SK-N-SH treated with all-trans-retinoic acid at 6 μM for 48 hours (cell line): ENCODE measurements around the gene TBL1X.

Source experiments
- ATAC-seq: fragments of 200-7000 bp; cut with Tn5 transposase; 3 replicates; pipeline ENCODE4 v1.9.1; 2020; ENCODE audit warnings: mild to moderate bottlenecking, moderate library complexity
- ARNTL ChIP-seq: fragments of 450-650 bp; formaldehyde crosslinking; IDR thresholded peaks from 2 replicates; pipeline ENCODE4 v1.5.0; 2020; ENCODE audit warnings: low read depth, mild to moderate bottlenecking, moderate library complexity, borderline replicate concordance
- BACH2 ChIP-seq: fragments of 250-450 bp; sonication (Bioruptor Pico); IDR thresholded peaks from 2 replicates; pipeline ENCODE4 v1.9.0; 2021; ENCODE audit warnings: mild to moderate bottlenecking, borderline replicate concordance
- CSDC2 ChIP-seq: fragments of 250-450 bp; sonication (Bioruptor Pico); IDR thresholded peaks from 2 replicates; pipeline ENCODE4 v1.5.0; 2020; ENCODE audit warnings: mild to moderate bottlenecking, moderate library complexity
- GLIS3 ChIP-seq: fragments of 250-450 bp; sonication (Bioruptor Pico); IDR thresholded peaks from 2 replicates; pipeline ENCODE4 v1.5.0; 2020; ENCODE audit warnings: mild to moderate bottlenecking, moderate library complexity
- ISL1 ChIP-seq: fragments of 250-450 bp; sonication (Bioruptor Pico); IDR thresholded peaks from 2 replicates; pipeline ENCODE4 v2.1.2; 2022; ENCODE audit warnings: mild to moderate bottlenecking, moderate library complexity
- OSR1 ChIP-seq: fragments of 250-450 bp; sonication (Bioruptor Pico); IDR thresholded peaks from 2 replicates; pipeline ENCODE4 v1.8.0; 2022; ENCODE audit warnings: moderate library complexity, mild to moderate bottlenecking, inconsistent platforms
- PPARA ChIP-seq: fragments of 250-450 bp; sonication (Bioruptor Pico); IDR thresholded peaks from 2 replicates; pipeline ENCODE4 v1.5.0; 2020; ENCODE audit warnings: mild to moderate bottlenecking, borderline replicate concordance
- RARB ChIP-seq: fragments of 250-450 bp; sonication (Bioruptor Pico); IDR thresholded peaks from 2 replicates; pipeline ENCODE4 v1.8.0; 2021; ENCODE audit warnings: mild to moderate bottlenecking, moderate library complexity
- SNAI2 ChIP-seq: fragments of 250-450 bp; sonication (Bioruptor Pico); IDR thresholded peaks from 2 replicates; pipeline ENCODE4 v1.5.0; 2020; ENCODE audit warnings: mild to moderate bottlenecking, moderate library complexity
- TCF4 ChIP-seq: fragments of 250-450 bp; sonication (Bioruptor Pico); IDR thresholded peaks from 2 replicates; pipeline ENCODE4 v1.8.0; 2021; ENCODE audit warnings: mild to moderate bottlenecking, moderate library complexity, borderline replicate concordance
- ZFP3 ChIP-seq: fragments of 250-450 bp; sonication (Bioruptor Pico); IDR thresholded peaks from 2 replicates; pipeline ENCODE4 v1.5.0; 2020; ENCODE audit warnings: mild to moderate bottlenecking, moderate library complexity
- ZNF565 ChIP-seq: fragments of 450-650 bp; formaldehyde crosslinking; conservative IDR thresholded peaks from 2 replicates; pipeline ENCODE4 v1.5.0; 2020; ENCODE audit warnings: low read depth, mild to moderate bottlenecking, moderate library complexity
- TF ChIP-seq, protein P1 (sequence below): fragments of 250-450 bp; sonication (Bioruptor Pico); IDR thresholded peaks from 2 replicates; pipeline ENCODE4 v1.8.0; 2020; ENCODE audit warnings: mild to moderate bottlenecking, moderate library complexity, borderline replicate concordance
- TF ChIP-seq, protein P2 (sequence below): fragments of 250-450 bp; sonication (Bioruptor Pico); IDR thresholded peaks from 2 replicates; pipeline ENCODE4 v1.5.1; 2021; ENCODE audit warnings: mild to moderate bottlenecking, moderate library complexity
- TF ChIP-seq, protein P3 (sequence below): fragments of 250-450 bp; sonication (Bioruptor Pico); IDR thresholded peaks from 2 replicates; pipeline ENCODE4 v1.5.0; 2020; ENCODE audit warnings: mild to moderate bottlenecking, moderate library complexity

The TBL1X gene

DNA sequence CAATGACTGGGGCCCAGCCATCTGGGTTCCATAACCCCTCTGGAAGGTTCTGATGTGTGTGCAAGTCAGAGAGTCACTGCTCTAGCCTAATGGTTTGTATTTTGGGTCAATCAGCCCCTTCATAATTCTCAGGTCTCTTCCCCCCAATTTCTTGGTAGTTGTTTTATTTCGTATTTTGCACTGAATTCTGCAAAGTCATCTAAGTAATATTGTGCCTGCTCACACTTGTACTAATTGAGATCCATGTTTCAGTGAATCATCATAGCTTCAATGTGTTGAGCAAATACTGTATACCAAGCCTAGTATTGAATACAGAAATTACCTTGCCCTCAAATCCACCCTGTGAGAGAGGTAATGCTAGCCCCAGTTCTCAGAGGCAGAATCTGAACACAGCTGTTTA, 28.0 kb upstream of the TBL1X start (continued):
- TF ChIP-seq, protein P1, sequence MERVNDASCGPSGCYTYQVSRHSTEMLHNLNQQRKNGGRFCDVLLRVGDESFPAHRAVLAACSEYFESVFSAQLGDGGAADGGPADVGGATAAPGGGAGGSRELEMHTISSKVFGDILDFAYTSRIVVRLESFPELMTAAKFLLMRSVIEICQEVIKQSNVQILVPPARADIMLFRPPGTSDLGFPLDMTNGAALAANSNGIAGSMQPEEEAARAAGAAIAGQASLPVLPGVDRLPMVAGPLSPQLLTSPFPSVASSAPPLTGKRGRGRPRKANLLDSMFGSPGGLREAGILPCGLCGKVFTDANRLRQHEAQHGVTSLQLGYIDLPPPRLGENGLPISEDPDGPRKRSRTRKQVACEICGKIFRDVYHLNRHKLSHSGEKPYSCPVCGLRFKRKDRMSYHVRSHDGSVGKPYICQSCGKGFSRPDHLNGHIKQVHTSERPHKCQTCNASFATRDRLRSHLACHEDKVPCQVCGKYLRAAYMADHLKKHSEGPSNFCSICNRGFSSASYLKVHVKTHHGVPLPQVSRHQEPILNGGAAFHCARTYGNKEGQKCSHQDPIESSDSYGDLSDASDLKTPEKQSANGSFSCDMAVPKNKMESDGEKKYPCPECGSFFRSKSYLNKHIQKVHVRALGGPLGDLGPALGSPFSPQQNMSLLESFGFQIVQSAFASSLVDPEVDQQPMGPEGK (CRISPR knock-in tag), result no peak
- no peak for TF ChIP-seq ZNF565 (CRISPR knock-in tag)
- no peak for TF ChIP-seq ISL1
- no peak for TF ChIP-seq GLIS3 (CRISPR knock-in tag)

DNA sequence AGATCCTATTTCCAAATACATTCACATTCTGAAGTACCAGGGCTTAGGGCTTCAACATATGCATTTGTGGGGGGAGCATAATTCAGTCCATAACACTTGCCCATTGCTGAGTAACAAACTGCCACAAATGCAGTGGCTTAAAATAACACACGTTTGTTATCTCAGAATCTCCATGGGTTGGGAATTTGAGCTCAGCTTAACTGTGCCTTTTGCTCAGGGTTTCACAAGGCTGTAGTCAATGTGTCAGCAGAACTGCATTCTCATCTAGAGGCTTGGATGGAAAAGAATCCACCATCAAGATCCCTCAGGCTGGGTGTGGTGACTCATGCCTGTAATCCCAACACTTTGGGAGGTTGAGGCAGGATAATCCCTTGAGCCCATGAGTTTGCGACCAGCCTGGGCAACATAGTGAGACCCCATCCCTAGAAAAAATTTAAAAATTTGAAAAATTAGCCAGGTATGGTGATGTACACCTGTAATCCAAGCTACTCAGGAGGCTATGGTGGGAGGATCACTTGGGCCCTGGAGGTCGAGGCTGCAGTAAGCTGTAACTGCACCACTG, 25.8 kb upstream of the TBL1X start:
- no peak for ATAC-seq
- no peak for TF ChIP-seq TCF4 (CRISPR knock-in tag)
- TF ChIP-seq PPARA (CRISPR knock-in tag), result no peak
- TF ChIP-seq, protein P1 (CRISPR knock-in tag), result no peak
- no peak for TF ChIP-seq BACH2
- TF ChIP-seq, protein P2, sequence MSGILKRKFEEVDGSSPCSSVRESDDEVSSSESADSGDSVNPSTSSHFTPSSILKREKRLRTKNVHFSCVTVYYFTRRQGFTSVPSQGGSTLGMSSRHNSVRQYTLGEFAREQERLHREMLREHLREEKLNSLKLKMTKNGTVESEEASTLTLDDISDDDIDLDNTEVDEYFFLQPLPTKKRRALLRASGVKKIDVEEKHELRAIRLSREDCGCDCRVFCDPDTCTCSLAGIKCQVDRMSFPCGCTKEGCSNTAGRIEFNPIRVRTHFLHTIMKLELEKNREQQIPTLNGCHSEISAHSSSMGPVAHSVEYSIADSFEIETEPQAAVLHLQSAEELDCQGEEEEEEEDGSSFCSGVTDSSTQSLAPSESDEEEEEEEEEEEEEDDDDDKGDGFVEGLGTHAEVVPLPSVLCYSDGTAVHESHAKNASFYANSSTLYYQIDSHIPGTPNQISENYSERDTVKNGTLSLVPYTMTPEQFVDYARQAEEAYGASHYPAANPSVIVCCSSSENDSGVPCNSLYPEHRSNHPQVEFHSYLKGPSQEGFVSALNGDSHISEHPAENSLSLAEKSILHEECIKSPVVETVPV, result no peak
- no peak for TF ChIP-seq ARNTL (CRISPR knock-in tag)
- TF ChIP-seq CSDC2 (CRISPR knock-in tag), result no peak
- TF ChIP-seq ZNF565 (CRISPR knock-in tag), result no peak
- no peak for TF ChIP-seq ZFP3 (CRISPR knock-in tag)
- TF ChIP-seq ISL1, result no peak
- no peak for TF ChIP-seq RARB (CRISPR knock-in tag)
- TF ChIP-seq, protein P3, sequence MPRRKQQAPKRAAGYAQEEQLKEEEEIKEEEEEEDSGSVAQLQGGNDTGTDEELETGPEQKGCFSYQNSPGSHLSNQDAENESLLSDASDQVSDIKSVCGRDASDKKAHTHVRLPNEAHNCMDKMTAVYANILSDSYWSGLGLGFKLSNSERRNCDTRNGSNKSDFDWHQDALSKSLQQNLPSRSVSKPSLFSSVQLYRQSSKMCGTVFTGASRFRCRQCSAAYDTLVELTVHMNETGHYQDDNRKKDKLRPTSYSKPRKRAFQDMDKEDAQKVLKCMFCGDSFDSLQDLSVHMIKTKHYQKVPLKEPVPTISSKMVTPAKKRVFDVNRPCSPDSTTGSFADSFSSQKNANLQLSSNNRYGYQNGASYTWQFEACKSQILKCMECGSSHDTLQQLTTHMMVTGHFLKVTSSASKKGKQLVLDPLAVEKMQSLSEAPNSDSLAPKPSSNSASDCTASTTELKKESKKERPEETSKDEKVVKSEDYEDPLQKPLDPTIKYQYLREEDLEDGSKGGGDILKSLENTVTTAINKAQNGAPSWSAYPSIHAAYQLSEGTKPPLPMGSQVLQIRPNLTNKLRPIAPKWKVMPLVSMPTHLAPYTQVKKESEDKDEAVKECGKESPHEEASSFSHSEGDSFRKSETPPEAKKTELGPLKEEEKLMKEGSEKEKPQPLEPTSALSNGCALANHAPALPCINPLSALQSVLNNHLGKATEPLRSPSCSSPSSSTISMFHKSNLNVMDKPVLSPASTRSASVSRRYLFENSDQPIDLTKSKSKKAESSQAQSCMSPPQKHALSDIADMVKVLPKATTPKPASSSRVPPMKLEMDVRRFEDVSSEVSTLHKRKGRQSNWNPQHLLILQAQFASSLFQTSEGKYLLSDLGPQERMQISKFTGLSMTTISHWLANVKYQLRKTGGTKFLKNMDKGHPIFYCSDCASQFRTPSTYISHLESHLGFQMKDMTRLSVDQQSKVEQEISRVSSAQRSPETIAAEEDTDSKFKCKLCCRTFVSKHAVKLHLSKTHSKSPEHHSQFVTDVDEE (CRISPR knock-in tag), result no peak

DNA sequence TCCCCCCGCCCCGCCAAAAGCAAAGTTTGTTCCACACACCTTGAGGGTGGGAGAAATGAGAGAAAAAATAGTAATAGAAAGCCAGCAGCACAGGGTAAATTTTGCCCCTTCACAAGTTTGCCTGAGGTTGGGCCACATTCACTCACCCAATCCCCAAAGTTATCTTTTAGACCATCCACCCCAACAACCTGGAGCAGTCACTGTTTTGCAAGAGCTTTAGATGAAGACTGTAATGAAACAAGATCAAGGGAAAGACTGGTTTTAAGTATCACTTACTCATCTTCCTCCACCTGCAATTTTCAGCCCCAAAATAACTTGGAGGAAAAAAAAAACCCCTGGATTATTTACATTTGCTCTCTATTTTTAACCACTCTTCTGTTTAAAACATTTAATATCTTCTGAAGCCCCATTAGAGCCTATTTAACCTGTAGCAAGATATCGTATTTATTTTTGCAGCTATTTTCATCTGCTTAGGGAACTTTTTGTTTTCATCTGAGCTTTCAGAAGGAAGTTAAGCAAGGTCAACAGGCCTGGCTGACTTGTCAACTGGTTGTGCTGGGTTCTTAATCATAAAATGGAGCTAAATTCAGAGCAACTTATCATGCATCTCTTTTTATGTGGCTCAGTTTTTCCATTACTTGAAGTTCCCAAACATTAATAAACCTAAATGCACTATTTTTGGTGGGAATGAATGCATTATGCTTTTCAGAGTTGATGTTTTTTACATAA, 24.6 kb upstream of the TBL1X start:
- no peak for ATAC-seq

More for the DNA sequence above, 24.6 kb upstream of the TBL1X start:
- TF ChIP-seq OSR1 (CRISPR knock-in tag) (no peak), SNAI2 (CRISPR knock-in tag) (no peak), ZFP3 (CRISPR knock-in tag) (no peak), CSDC2 (CRISPR knock-in tag) (no peak)
- TF ChIP-seq, protein P1 (CRISPR knock-in tag), result no peak
- TF ChIP-seq, protein P2, result no peak
- TF ChIP-seq, protein P3 (CRISPR knock-in tag), result no peak
- TF ChIP-seq, all 23 proteins: peak for 0
